HG02973 (cell line): ENCODE data around the gene AKR1A1.
"Not testable (repeated sequence)": the region's sequence is repeated elsewhere in the genome, so short reads cannot be mapped to it uniquely, and the experiment has no call there.

Experiments used
- ATAC-seq: cut with Tn5 transposase; IDR thresholded peaks from one replicate; pipeline ENCODE4 v1.9.1; 2021; ENCODE audit warnings: moderate library complexity; ENCODE audit not compliant: unreplicated experiment

Gene AKR1A1

DNA sequence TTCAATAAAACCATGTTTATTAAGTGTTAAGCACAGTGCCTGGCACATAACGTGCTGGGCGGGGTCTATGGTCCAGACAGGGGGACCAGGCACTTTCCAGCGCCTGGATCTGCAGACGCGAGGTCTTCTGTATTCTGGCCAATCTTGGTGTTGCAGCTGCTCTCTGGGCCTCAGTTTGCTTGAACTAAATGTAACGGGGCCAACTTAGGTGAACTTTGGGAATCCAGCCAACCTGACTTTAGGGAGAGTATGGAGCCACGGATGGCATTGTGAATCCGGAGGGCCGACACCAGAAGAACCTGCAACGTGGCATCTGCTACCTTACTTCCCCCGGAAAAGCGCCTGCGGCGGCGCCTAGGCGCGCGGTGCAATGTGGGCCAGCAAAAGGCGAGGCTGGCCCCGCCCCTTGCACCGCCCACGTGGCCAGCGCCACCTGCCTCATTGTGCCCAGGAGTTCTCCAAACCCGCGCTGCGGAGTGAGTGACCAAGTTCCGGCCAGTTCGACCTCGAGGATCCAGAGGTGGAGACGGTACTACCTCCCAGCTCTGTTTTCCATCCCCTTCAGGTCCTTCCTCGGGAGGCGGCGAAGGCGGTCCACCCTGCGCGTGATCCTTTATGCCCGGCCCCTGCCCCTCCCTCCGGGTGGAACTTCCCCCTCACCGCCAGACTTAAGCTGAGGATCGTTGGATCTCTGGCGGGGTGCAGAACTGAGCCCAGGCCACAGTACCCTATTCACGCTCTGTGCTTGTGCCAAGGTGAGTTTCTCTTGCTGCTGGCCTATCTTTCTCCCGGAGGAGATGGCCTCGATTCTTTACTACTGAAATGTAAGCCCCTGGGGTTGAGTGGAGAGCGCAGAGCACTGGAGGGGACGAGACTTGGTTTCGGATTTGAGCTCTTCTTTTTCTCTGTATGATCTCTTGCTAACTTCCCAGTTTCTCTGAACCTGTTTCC lies at the start of gene AKR1A1:
AKR1A1 (plus strand) TSS at position 426 of the 951 bp plus-strand sequence. CDS start 10,969 bp downstream, outside the sequence.
- ATAC-seq: peak; percentile 79

DNA sequence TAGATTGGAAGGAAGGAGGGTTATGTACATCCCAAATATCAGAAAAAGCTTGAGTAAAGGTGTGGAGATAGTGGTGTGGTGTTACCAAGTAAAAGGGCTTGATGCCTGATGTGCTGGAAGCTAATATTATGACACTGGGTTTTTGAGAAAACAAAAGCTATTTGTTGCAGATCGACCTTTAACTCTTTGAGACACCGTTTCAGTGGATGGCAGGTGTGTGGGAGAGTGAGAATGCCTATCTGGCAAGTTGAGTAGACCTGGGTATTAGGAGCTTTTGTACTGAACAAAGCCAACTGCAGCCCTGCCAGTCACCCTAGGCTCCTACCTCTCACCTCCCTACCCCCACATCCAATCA lies 49.1 kb upstream of the AKR1A1 start:
- no peak for ATAC-seq

DNA sequence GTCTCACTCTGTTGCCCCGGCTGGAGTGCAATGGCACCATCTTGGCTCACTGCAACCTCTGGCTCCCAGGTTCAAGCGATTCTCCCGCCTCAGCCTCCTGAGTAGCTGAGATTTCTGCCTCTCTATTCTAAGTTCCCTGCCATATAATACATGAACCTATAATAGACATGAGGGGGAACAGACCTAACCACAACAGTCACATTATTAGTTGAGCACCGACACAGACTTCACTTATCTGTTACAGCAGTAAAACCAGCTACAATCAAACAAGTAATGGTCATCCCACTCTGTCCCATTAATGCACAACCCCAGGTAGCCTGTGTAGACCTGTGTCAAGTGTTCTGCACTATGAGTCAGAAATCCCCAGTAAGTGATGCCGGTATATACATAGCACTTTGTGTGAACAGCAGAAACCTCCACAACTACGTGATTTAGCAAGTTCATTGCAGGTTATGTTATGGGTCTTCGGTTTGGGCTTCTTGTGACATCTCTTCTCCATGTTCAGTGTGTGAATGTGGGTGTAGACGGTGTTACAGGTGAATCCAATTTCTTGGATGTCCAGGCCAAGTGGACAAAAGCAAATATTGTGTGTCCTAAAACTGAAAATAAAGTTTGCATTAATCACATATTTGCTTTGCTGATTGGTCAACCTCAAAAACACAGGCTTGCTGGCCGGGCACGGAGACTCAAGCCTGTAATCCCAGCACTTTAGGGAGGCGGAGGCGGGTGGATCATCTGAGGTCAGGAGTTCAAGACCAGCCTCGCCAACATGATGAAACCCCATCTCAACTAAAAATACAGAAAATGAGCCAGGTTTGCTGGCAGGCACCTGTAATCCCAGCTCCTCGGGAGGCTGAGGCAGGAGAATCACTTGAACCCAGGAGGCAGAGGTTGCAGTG lies 46.9 kb upstream of the AKR1A1 start:
- ATAC-seq: no peak

DNA sequence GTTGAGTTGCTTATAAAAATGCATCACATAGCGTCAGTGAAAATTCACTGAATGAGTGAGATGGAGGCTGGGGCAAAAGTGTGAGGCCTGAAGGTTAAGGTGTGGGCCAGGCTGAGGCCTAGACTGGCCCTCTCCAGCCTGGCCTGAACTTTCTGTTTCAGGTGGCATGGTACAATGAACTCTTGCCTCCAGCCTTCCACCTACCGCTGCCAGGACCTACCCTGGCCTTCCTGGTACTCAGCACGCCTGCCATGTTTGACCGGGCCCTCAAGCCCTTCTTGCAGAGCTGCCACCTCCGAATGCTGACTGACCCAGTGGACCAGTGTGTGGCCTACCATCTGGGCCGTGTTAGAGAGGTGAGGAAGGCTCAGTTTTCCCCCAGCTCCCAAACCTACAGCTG lies 43.4 kb upstream of the AKR1A1 start:
- no peak for ATAC-seq

DNA sequence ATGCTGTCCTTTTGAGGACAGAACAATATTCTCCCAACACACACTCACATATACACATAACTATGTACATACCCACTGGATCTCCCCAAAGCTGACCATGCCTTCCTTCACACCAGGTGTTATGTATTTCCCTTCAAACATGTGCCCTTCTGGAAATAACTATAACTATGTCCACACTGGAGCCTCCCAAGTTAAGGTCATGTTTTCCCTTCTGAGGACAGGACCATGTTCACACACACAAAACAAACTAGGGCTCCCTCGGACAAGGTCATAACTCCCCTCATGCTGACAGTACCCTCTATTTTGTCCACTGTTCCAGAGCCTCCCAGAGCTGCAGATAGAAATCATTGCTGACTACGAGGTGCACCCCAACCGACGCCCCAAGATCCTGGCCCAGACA lies 42.7 kb upstream of the AKR1A1 start:
- ATAC-seq: no peak

DNA sequence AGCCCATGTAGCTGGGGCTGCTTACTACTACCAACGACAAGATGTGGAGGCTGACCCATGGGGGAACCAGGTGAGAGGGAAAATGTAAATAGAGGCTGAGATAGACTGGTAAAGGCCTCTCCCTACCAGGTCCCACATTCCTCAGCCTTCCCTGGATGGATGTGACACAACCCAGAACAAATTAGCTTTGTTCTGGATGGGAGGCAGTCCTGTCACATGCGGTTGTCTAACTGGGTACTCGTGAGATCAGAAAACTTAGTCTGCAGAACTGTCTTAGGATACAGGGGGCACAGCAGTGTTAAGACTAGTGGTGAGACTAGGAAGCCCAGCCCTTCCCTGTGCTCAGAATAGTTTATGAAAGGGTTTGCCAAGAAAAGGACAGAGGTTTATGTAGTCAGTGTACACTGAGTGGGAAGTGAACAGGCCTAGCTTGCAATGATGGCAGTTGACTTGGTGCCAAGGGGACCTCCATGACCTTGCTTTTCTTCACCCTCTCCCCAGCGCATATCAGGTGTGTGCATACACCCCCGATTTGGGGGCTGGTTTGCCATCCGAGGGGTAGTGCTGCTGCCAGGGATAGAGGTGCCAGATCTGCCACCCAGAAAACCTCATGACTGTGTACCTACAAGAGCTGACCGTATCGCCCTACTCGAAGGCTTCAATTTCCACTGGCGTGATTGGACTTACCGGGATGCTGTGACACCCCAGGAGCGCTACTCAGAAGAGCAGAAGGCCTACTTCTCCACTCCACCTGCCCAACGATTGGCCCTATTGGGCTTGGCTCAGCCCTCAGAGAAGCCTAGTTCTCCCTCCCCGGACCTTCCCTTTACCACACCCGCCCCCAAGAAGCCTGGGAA lies 42.1 kb upstream of the AKR1A1 start:
- ATAC-seq: no peak

DNA sequence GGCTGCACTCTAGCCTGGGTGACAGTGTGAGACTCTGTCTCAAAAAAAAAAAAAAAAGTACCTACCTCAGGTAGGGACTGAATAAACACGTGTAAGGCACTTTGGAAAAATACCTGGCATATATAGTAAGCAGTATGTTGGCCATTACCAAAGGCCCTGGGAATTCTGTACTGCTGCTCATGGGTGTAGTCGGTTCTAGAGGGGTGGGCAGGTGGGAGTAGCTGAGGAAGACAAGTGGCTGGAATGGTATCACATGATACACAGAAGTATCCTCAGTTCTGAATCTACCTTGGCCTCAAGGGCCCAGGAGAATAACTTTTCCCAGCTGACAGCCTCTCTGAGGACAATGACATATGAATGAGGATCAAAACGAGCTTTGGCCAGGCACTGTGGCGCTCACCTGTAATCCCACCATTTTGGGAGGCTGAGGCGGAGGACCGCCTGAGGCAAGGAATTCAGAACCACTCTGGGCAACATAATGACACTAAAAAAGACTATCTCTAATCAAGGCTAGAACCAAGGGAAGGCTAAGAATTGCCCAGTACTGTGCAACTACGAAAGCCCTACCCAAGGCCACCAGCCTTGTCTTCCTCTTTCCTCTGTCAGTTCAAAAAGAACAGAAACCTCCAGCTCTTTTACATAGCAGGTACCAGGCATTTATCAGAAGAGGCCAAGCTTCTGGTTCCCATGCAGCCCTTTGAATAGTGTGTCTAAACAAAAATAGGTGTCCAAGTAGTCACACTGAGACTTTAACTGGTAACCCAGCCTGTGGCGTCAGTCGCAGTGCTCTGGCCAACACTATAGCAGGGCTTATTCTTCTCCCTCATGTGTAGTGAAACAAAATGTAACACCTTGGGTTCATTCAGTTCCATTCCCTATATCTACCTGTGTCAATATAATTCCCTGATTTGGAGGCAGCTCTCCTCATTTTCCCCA lies 40.3 kb upstream of the AKR1A1 start:
- no peak for ATAC-seq

DNA sequence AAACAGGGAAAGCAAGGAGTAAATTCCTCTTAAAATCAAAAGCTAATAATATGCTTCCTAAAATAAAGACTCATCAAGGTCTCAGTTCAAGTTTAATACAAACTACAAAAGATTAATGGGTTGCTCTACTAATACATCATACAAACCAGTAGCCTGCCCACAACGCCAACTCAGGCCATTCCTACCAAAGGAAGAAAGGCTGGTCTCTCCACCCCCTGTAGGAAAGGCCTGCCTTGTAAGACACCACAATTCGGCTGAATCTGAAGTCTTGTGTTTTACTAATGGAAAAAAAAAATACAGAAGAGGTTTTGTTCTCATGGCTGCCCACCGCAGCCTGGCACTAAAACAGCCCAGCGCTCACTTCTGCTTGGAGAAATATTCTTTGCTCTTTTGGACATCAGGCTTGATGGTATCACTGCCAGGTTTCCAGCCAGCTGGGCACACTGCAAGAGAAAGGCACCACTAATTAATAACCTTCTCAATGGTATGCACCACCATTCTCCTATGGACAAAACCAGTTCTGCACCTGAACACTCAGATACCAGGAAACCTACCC lies 39.6 kb upstream of the AKR1A1 start:
- ATAC-seq: no peak

DNA sequence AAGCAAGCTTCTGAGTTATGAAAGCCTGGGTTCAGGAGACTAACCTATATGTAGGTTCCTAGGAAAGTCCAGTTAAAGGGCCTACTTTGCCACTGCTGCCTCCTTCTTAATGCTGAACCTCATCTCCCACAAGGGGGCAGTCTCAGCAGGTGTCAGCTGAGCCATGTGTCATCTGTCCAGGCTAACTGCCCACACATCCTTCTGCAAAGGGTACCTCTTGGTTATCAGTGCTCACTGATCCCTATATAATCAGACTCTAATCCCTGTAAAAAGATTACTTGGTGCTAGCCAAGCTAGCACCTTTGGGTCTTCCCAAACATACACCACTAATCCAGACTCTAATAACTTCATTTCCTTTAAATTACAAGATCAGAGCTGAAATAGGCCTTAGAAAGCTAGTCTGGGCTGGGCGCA lies 38.0 kb upstream of the AKR1A1 start:
- no peak for ATAC-seq

DNA sequence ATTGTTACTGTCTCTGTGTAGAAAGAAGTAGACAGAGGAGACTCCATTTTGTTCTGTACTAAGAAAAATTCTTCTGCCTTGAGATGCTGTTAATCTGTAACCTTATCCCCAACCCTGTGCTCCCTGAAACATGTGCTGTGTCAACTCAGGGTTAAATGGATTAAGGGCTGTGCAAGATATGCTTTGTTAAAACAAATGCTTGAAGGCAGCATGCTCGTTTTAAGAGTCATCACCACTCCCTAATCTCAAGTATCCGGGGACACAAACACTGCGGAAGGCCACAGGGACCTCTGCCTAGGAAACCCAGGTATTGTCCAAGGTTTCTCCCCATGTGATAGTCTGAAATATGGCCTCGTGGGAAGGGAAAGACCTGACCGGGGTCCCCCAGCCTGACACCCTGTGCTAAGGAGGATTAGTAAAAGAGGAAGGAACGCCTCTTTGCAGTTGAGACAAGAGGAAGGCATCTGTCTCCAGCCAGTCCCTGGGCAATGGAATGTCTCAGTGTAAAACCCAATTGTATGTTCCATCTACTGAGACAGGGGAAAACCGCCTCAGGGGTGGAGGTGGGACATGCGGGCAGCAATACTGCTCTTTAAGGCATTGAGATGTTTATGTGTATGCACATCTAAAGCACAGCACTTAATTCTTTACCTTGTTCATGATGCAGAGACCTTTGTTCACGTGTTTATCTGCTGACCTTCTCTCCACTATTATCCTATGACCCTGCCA lies 36.9 kb upstream of the AKR1A1 start:
- ATAC-seq: not testable (repeated sequence)

DNA sequence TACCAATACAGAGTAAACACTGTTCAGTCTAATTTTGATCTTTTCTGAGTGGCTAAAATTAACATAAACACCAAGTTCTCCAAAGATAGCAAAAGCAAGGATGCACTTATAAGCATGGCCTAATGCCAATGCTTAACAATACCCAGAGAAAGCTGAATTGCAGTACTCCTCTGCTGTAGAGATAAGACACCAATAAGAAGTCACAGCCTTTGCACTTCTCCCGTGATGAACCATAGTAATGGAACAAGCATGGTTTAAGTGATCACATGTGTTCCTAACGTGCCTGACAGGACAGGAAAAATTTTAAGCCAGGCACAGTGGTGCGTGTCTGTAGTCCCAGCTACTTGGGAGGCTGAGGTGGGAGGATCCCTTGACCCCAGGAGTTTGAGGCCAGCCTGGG lies 34.6 kb upstream of the AKR1A1 start:
- ATAC-seq: no peak

DNA sequence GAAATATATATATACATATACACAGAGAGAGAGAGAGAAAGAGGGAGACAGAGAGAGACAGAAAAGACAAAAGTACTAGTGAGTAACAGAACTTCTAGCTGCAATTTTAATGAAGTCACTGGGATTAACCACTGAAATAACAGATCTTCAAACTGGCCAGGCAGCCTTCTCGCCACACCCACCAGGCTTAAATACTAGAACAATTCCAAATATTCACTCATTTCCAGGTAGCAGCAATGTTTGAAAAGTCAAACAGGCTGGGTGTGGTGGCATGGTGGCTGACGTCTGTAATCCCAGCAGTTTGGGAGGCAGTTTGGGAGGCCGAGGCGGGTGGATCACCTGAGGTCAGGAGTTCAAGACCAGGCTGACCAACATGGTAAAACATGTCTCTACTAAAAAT lies 34.2 kb upstream of the AKR1A1 start:
- no peak for ATAC-seq

DNA sequence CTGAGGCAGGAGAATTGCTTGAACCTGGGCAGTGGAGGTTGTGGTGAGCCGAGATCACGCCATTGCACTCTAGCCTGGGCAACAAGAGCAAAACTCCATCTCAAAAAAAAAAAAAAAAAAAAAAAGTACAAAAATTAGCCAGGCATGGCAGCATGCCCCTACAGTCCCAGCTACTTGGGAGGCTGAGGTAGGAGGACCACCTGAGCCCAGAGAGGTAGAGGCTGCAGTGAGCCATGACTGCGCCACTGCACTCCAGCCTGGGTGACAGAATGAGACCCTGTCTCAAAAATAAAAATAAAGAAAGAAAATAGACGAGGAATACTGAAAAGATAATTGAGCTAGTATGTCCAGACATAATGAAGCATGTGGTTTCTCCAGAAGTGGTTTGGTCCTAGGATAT lies 32.3 kb upstream of the AKR1A1 start:
- not testable (repeated sequence) for ATAC-seq

DNA sequence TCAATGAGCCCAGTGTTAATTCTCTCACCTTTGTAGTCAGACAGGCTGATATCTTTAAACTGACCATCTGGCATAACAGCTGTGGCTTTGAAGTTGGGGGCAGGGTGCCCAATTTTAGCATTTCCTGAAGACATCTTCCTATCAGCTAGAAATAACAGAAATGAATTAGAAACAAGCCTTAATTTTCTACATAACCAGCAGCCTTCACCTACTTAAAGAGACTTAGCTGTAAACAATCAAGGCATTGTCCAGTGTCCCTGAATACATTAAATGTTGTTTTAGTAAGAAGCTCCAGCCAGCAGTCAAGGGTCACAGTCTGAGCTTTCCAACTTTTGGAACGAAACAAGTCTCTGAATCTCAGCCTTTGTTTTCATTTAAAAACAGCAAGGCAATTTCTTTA lies 31.7 kb upstream of the AKR1A1 start:
- ATAC-seq: no peak

DNA sequence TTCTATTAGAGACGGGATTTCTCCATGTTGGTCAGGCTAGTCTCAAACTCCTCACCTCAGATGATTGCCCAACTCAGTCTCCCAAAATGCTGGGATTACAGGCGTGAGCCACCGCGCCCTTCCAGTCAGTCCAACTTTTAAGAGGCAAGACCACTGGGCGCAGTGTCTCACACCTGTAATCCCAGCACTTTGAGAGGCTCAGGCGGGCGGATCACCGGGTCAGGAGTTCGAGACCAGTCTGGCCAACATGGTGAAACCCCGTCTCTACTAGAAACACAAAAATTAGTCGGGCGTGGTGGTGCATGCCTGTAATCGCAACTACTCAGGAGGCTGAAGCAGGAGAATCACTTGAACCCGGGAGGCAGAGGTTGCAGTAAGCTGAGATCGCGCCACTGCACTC lies 30.9 kb upstream of the AKR1A1 start:
- ATAC-seq: not testable (repeated sequence)

DNA sequence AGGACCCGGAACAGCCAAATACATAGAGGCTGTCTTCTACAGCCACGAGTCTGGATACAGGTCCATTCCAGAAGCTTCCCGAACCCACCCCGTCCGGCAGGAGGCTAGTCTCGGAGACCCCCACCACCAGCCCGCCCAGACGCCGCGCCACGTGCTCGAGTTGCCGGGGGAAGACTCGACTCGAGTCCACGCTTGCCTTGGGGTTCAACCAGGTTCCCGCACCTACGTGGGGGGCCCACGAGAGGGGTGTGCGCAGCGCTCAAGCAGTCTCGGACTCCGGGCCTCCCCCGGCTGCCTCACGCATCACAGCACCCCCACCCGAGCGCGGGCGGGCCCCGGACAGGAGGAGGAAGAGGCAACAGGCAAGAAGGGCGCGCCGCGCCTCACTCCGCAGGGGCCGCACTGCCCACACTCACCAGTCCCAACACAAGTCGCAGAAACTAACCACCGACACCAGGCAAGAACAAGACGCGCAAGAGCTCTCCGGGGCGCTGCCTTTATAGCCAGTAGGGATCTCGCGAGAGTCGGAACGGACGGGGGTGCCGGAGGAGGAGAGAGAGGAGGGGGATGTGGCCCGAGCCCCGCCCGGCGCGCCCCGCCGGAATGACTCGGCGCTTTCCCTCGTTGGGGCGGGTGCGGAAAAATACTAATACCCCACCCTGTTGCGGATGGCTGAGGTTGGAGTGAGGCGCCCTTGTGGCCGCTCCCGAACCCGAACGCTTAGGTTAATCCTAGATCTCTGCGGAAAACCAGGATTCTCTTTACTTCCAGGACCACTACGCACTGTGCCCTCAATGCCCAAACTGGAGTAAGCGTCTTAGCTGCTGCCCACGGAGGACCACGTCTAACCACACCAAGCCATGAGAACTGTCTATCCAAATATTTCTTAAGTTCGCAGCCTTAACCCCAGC lies 29.0 kb upstream of the AKR1A1 start, which contains the start of gene PRDX1:
PRDX1 (minus strand) TSS at position 472 of the 911 bp plus-strand sequence. CDS start 2,841 bp downstream, outside the sequence.
- ATAC-seq: peak; percentile 77

DNA sequence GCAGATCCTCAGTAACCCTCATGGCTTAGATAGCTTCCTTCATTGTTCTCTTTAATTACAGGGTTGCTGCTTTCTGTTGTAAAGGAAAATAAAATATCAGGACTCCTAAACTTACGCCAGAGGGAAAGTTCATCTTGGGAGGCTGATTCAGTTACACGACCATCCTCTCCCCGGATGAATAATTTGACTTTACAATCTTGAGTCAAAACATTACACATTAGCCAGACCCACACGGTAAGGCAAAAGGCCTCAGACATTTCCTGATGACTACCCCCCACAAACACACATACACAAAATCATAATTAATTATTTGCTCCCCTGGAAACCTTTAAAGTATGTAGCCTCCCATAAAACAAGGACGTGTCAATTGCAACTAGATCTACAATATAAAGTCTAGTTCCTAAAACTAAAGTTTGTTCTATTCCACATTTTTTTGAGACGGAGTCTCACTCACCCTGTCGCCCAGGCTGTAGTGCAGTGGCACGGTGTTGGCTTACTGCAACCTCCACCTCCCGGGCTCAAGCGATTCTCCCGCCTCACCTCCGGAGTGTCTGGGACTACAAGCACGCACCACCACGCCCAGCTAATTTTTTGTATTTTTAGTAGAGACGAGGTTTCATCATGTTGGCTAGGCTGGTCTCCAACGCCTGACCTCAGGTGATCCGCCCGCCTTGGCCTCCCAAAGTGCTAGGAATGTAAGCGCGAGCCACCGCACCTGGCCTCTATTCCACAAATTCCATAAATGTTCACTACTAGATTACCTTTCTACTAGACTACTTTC lies 28.1 kb upstream of the AKR1A1 start:
- ATAC-seq: no peak
